ENCODE measurements around the gene ACBD3. TPM values are rescaled to one million over a fixed set of nuclear protein-coding genes. Genes with fewer than 3 reads are reported as not detected.
A peak's percentile ranks its signal among the peaks of the same experiment; 100 is the strongest.

ACBD3 gene
- total and polyA plus RNA-seq, 8 donors = 40.7 to 56.9 (median 53.3) TPM

DNA sequence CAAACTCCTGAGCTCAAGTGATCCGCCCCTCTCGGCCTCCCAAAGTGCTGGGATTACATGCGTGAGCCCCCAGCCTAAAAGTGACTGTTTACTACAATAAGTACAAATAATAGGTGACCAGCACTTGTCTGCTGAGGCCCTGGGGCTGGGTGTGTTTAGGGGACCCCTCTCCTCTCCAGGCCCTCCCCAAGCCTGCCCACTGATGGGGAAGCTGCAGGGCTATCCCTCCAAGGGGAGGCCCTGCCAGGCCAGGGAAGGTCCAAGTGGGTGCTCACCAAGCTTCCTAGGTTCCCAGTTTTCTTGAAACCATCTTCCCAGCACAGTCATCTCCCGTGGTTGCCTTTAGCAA is 63.4 kb downstream of the ACBD3 start:
- no peak for ATAC-seq
- H3K27ac ChIP-seq = peak overlapping the region; percentile 81
- DNase-seq = no peak
- H3K9me3 ChIP-seq = no peaks in the 10 kb centered on the region
- H3K4me1 ChIP-seq = peaks cover 3 to 40% of the 10 kb centered on the region in 2 donors
- H3K4me3 ChIP-seq = peak overlapping the region in 1 of 2 donors; percentile 65
- peaks cover 0 to 16% of the 10 kb centered on the region in 2 donors for H3K27me3 ChIP-seq
- no peak for TF ChIP-seq CTCF (IDR thresholded peaks at IDR 0.05)
- intact Hi-C loops (cut with DNase I) = loop anchor here in 1 of 2 donors (10.0 kb wide), 1 partner anchor 212 kb away; no protein-coding TSS in a partner anchor
- no peaks in the 10 kb centered on the region for H3K36me3 ChIP-seq

DNA sequence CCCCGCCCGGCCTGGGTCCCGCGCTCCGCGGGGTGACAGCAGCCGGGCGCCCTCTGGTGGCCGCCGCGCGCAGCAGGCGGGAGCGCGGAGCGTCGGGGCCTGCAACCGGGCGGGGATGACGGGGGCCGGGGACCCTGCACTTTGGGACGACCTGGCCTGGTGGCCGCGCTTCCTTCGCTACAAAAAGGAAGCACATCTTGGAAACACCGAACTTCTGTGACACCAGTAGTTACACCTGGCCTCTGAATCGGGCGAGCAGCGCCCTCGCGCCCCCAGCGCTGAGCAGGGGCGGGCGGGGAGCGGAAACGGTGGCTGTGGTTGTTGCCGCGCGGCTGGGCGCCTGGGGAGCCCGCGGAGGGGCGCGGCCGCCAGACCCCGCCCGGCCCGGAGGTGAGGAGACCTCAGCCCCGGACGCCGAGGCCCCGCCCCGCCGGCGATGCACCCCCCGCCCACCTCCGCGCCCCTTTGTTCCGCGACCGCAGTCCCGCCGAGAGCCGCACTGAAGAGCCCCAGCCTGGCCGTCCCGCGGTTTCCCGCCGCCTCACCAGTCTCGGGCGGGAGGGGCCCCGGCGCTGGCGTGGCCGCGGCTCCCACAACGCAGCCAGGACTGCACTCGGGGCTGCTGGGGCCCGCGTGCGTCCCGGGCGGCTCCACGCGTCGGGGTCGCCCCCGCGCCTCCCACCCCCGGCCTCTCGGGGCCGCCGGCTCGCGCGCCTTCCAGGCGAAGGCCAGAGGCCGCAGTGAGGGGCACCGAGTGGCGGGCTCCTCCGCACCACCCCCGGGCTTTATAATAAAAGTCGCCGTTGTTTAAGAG is 64.7 kb downstream of the ACBD3 start:
- Histone ChIP-seq H3K4me3 (peak overlapping the region; percentile 62 to 65), H3K27me3 (peaks cover 0 to 16% of the 10 kb centered on the region in 2 donors), H3K36me3 (no peaks in the 10 kb centered on the region), H3K9me3 (no peaks in the 10 kb centered on the region), H3K4me1 (peaks cover 3 to 29% of the 10 kb centered on the region in 2 donors), H3K27ac (peak overlapping the region; percentile 81)
- intact Hi-C loops (cut with DNase I) = loop anchor here in 1 of 2 donors (10.0 kb wide), 1 partner anchor 213 kb away; no protein-coding TSS in a partner anchor
- ATAC-seq (peak; percentile 83), DNase-seq (peak; percentile 66 to 95 (median 74))
- peak; percentile 77 to 90 for TF ChIP-seq CTCF (IDR thresholded peaks at IDR 0.05)

- peaks cover 3 to 29% of the 10 kb centered on the region in 2 donors for H3K4me1 ChIP-seq
- TF ChIP-seq CTCF (IDR thresholded peaks at IDR 0.05) = no peak
- H3K36me3 ChIP-seq = no peaks in the 10 kb centered on the region
- H3K27ac ChIP-seq = peak overlapping the region in 1 of 2 donors; percentile 81
- H3K4me3 ChIP-seq = peak overlapping the region; percentile 62 to 65
- no peak for ATAC-seq
- DNase-seq = no peak
- no peaks in the 10 kb centered on the region for H3K9me3 ChIP-seq
- intact Hi-C loops (cut with DNase I) = loop anchor here in 1 of 2 donors (10.0 kb wide), 1 partner anchor 214 kb away; no protein-coding TSS in a partner anchor
- peaks cover 0 to 16% of the 10 kb centered on the region in 2 donors for H3K27me3 ChIP-seq
Observed at GRCh38 chr1:226121049-226121586, 65.4 kb downstream of the ACBD3 start.

DNA sequence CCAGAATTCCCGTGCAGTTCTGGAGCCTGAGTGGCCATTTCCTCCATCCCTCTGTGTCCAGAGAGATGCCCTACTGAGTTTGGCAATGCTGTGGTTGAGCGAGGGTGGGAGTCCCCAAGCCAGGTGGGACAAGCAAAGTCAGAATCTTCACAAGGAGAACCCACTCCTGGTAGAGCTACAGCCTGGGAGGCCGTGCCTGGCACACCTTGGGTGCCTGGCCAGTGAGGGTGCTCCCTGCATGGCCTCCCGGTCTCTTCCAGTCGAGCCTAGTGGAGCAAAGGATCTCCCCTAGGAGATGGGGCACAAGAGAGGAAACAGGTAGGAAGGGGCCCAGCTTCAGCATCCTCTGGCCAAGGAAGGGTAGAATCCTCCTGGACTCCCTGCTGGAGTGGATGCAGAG is 66.1 kb downstream of the ACBD3 start:
- peaks cover 3 to 29% of the 10 kb centered on the region in 2 donors for H3K4me1 ChIP-seq
- no peaks in the 10 kb centered on the region for H3K36me3 ChIP-seq
- H3K9me3 ChIP-seq = no peaks in the 10 kb centered on the region
- no peak for ATAC-seq
- DNase-seq = no peak
- intact Hi-C loops (cut with DNase I) = loop anchor here in 1 of 2 donors (10.0 kb wide), 1 partner anchor 214 kb away; no protein-coding TSS in a partner anchor
- no peak overlapping the region for H3K27ac ChIP-seq
- H3K4me3 ChIP-seq = no peak overlapping the region
- no peak for TF ChIP-seq CTCF (IDR thresholded peaks at IDR 0.05)
- peaks cover 0 to 16% of the 10 kb centered on the region in 2 donors for H3K27me3 ChIP-seq

DNA sequence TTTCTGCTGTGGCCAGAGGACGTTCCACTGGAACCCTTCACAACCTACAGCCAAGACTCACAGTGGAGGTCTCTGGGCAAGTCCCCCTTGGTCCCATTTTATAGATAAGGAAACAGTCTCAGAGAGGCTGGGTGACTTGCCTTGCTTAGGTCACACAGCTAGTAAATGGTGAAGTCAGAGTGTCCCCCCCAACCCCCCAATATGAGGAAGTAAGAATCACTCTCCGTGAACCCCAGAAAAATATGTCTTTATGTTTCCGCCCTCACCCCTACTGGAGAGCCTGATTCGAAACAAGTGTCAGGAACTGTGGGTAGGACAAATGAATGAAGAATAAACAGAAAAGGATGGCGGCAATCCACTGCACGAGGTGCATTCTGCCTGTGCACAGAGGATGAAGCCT is 67.4 kb downstream of the ACBD3 start:
- Histone ChIP-seq H3K4me3 (no peak overlapping the region), H3K36me3 (no peaks in the 10 kb centered on the region), H3K9me3 (no peaks in the 10 kb centered on the region), H3K4me1 (peaks cover 3 to 25% of the 10 kb centered on the region in 2 donors), H3K27ac (no peak overlapping the region), H3K27me3 (peaks cover 0 to 16% of the 10 kb centered on the region in 2 donors)
- no peak for ATAC-seq
- no peak for DNase-seq
- intact Hi-C loops (cut with DNase I) = loop anchor here in 1 of 2 donors (2.0 kb wide), 1 partner anchor 44 kb away; no protein-coding TSS in a partner anchor
- TF ChIP-seq CTCF (IDR thresholded peaks at IDR 0.05) = no peak
